ENCODE measurements around the gene CACUL1. TPM values are rescaled to one million over a fixed set of nuclear protein-coding genes. Genes with fewer than 3 reads are reported as not detected.
"Not testable (repeated sequence)": the region's sequence is repeated elsewhere in the genome, so short reads cannot be mapped to it uniquely, and the experiment has no call there.

Gene CACUL1
- total RNA-seq, 2 donors from 2014 or later: 23.7 to 38.1 TPM

DNA sequence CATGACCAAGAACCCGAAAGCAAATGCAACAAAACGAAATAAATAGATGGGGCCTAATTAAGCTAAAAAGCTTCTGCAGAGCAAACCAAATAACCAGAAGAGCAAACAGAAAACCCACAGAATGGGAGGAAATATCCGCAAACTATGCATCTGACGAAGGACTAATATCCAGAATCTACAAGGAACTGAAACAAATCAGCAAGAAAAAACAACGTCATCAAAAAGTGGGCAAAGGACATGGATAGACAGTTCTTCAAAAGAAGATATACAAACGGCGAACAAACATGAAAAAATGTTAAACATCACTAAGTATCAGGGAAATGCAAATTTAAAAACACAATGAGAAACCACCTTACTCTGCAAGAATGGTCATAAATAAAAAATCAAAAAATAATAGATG is 35.3 kb upstream of the CACUL1 start:
- 81% methylated on average over 7 of the region's 7 CpGs for WGBS
- TF ChIP-seq CTCF (IDR thresholded peaks at IDR 0.05) (no peak), POLR2AphosphoS5 (IDR thresholded peaks at IDR 0.05) (no peak), POLR2A (IDR thresholded peaks at IDR 0.05) (no peak)

GRCh38 chr10:118785551-118785950 is 30.8 kb upstream of the CACUL1 start:
- intact Hi-C loops (cut with DNase I): no loop called here
- 83% methylated on average over 5 of the region's 5 CpGs for WGBS
- no peaks in the 10 kb centered on the region for H3K9me3 ChIP-seq
- no peak overlapping the region for H3K27ac ChIP-seq
- TF ChIP-seq CTCF (IDR thresholded peaks at IDR 0.05): no peak
- no peak for TF ChIP-seq POLR2A (IDR thresholded peaks at IDR 0.05)
- TF ChIP-seq POLR2AphosphoS5 (IDR thresholded peaks at IDR 0.05): no peak
- H3K4me1 ChIP-seq (replicated peaks): no peaks in the 10 kb centered on the region
- H3K36me3 ChIP-seq: no peaks in the 10 kb centered on the region
- H3K27me3 ChIP-seq (replicated peaks; ENCODE audit: insufficient read depth): no peaks in the 10 kb centered on the region
- no peak overlapping the region for H3K4me3 ChIP-seq
- DNase-seq (ENCODE audit: low spot score): no peak

More for the DNA sequence above, 35.3 kb upstream of the CACUL1 start:
- intact Hi-C loops (cut with DNase I): no loop called here
- H3K9me3 ChIP-seq: no peaks in the 10 kb centered on the region
- H3K4me1 ChIP-seq (replicated peaks): no peaks in the 10 kb centered on the region
- H3K4me3 ChIP-seq: no peak overlapping the region
- H3K27me3 ChIP-seq (replicated peaks; ENCODE audit: insufficient read depth): no peaks in the 10 kb centered on the region
- DNase-seq (ENCODE audit: low spot score): no peak
- no peak overlapping the region for H3K27ac ChIP-seq
- H3K36me3 ChIP-seq: no peaks in the 10 kb centered on the region

DNA sequence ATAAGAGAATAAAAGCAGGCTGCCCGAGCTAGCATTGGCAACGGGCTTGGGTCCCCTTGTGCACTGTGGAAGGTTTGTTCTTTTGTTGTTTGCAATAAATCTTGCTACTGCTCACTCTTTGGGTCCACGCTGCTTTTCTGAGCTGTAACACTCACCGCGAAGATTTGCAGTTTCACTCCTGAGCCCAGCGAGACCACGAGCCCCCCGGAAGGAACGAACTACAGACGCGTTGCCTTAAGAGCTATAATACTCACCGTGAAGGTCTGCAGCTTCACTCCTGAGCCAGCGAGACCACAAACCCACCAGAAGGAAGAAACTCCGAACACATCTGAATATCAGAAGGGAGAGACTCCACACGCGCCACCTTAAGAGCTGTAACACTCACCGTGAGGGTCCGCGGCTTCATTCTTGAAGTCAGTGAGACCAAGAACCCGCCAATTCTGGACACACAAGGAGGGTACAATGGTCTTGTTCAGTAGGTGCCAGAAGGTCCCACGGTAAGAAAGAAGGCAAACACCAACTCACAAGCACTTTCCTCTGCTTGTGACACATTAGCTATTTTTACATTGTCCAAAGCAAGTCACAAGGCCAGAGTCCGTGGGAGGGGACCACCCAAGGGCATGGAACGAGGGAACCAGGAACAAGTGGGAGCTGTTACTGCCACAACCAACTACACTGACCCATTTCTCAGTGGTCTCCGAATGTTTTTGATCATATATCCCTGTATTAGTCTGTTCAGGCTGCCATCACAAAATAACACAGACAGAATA is 29.2 kb upstream of the CACUL1 start:
- TF ChIP-seq CTCF (IDR thresholded peaks at IDR 0.05) (no peak), POLR2AphosphoS5 (IDR thresholded peaks at IDR 0.05) (no peak), POLR2A (IDR thresholded peaks at IDR 0.05) (no peak)
- no peak overlapping the region for H3K4me3 ChIP-seq
- intact Hi-C loops (cut with DNase I): no loop called here
- 90% methylated on average over 24 of the region's 24 CpGs for WGBS
- no peaks in the 10 kb centered on the region for H3K4me1 ChIP-seq (replicated peaks)
- DNase-seq (ENCODE audit: low spot score): no peak
- H3K36me3 ChIP-seq: no peaks in the 10 kb centered on the region
- no peaks in the 10 kb centered on the region for H3K27me3 ChIP-seq (replicated peaks; ENCODE audit: insufficient read depth)
- no peak overlapping the region for H3K27ac ChIP-seq
- H3K9me3 ChIP-seq: no peaks in the 10 kb centered on the region

DNA sequence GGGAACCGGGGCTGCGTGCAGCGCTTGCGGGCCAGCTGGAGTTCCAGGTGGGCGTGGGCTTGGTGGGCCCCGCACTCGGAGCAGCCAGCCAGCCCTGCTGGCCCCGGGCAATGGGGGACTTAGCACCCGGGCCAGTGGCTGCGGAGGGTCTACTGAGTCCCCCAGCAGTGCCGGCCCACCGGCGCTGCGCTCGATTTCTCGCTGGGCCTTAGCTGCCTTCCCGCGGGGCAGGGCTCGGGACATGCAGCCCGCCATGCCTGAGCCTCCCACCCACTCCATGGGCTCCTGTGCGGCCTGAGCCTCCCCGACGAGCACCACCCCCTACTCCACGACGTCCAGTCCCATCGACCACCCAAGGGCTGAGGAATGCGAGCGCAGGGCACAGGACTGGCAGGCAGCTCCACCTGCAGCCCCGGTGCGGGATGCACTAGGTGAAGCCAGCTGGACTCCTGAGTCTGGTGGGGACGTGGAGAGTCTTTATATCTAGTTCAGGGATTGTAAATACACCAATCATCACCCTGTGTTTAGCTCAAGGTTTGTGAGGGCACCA is 28.2 kb upstream of the CACUL1 start:
- intact Hi-C loops (cut with DNase I); H3K4me3 ChIP-seq; DNase-seq (ENCODE audit: low spot score); H3K4me1 ChIP-seq (replicated peaks); H3K36me3 ChIP-seq; H3K27me3 ChIP-seq (replicated peaks; ENCODE audit: insufficient read depth); H3K27ac ChIP-seq; H3K9me3 ChIP-seq: not testable (repeated sequence)
- 94% methylated on average over 5 of the region's 31 CpGs for WGBS

GRCh38 chr10:118781541-118781940 is 26.8 kb upstream of the CACUL1 start:
- intact Hi-C loops (cut with DNase I): no loop called here
- no peaks in the 10 kb centered on the region for H3K27me3 ChIP-seq (replicated peaks; ENCODE audit: insufficient read depth)
- TF ChIP-seq CTCF (IDR thresholded peaks at IDR 0.05) (no peak), POLR2AphosphoS5 (IDR thresholded peaks at IDR 0.05) (no peak), POLR2A (IDR thresholded peaks at IDR 0.05) (no peak)
- DNase-seq (ENCODE audit: low spot score): no peak
- WGBS: 98% methylated on average over 4 of the region's 4 CpGs
- H3K36me3 ChIP-seq: no peaks in the 10 kb centered on the region
- H3K4me3 ChIP-seq: no peak overlapping the region
- no peaks in the 10 kb centered on the region for H3K4me1 ChIP-seq (replicated peaks)
- H3K9me3 ChIP-seq: no peaks in the 10 kb centered on the region
- no peak overlapping the region for H3K27ac ChIP-seq

Data from prostate gland (tissue), 2 donors.